Psoas muscle (tissue), 8 donors: ENCODE measurements around the gene PDILT. TPM values are rescaled to one million over a fixed set of nuclear protein-coding genes. Genes with fewer than 3 reads are reported as not detected.

Source experiments
- ATAC-seq, 4 donors: fragments of 200-7000 bp; cut with Tn5 transposase; one replicate each; pipeline ENCODE4 v1.9.1; 2020; ENCODE audit warnings: moderate library complexity in 3 of 4, mild to moderate bottlenecking in 2 of 4
- DNase-seq, 2 donors: peaks; one replicate each; pipeline ENCODE4 v3.0.0-alpha.2; 2020
- H3K27ac ChIP-seq: fragments of 200-600 bp; one replicate; pipeline ENCODE4 v1.8.0; 2022
- H3K27me3 ChIP-seq, 3 donors: fragments of 200-600 bp in 1 of 3; one replicate each; pipeline versions ENCODE4 v1.6.1 to v1.8.0; 2013 to 2022; ENCODE audit warnings: low read length in 2 of 3, mild to moderate bottlenecking in 2 of 3, moderate library complexity in 1 of 3; ENCODE audit not compliant: insufficient read depth in 3 of 3
- H3K36me3 ChIP-seq, 2 donors: fragments of 200-600 bp in 1 of 2; one replicate each; pipeline versions ENCODE4 v1.6.1 to v1.8.0; 2013 to 2022; ENCODE audit warnings: low read depth in 1 of 2, mild to moderate bottlenecking in 1 of 2, moderate library complexity in 1 of 2; ENCODE audit not compliant: insufficient read depth in 1 of 2
- H3K4me1 ChIP-seq: fragments of 200-600 bp; one replicate; pipeline ENCODE4 v1.8.0; 2022
- H3K4me3 ChIP-seq: fragments of 200-600 bp; one replicate; pipeline ENCODE4 v1.8.0; 2022; ENCODE audit warnings: mild to moderate bottlenecking
- H3K9me3 ChIP-seq: fragments of 200-600 bp; one replicate; pipeline ENCODE4 v1.8.0; 2022
- CTCF ChIP-seq: fragments of 200-600 bp; IDR thresholded peaks from one replicate; pipeline ENCODE4 v1.8.0; 2022; ENCODE audit warnings: antibody characterized with exemption
- whole genome bisulfite sequencing, 3 donors: extraction: QIAGEN DNeasy Blood & Tissue Kit; methylation state at CpG; one replicate each; pipeline versions ENCODE4 v1.1.6 to v1.1.7; 2013; 5-methylcytosine and 5-hydroxymethylcytosine counted together
- intact Hi-C, 2 donors: fragments of 100-400 bp; cut with DNase I; formaldehyde crosslinking; loops; one replicate each; pipeline versions ENCODE4 v1.11.0 to v1.14.2; 2022
- polyA plus RNA-seq, 3 donors: library from polyadenylated mRNA; stranded (reverse); fragments of 200-250 nt; gene quantifications; one replicate each; pipeline ENCODE4 v1.2.3, GENCODE V29; 2013
- total RNA-seq, 4 donors: library from RNA; stranded (reverse); fragmentation: NEBNext Ultra II Directional in 2 of 4; extraction: Animal tissue kit (Norgen Biotek cat#: 25700) in 2 of 4; gene quantifications; one replicate each; pipeline versions ENCODE4 v1.2.1 to v1.2.4, GENCODE V29; 2021 to 2023
- donor health status: healthy with polysubstance abuse.
- donor health status: DM: no; HTN: no; CAD: no; lungs with moderate emphysema.
- donor health status: Bipolar disorder and iron deficiency.
- donor health status: healthy.
- donor health status: DM: yes; HTN: yes; CAD: no.
- donor health status: DM: no; HTN: no; CAD: no.
- donor health status: DM: no; HTN: no; CAD: no.
- donor health status: DM: yes; HTN: yes; CAD: no.

Gene PDILT
- total and polyA plus RNA-seq, 7 donors = not detected

GRCh38 chr16:20348365-20349185 is 56.0 kb downstream of the PDILT start:
- DNase-seq = no peak
- ATAC-seq = no peak

GRCh38 chr16:20347666-20348364 is 56.7 kb downstream of the PDILT start:
- H3K27ac ChIP-seq = no peak overlapping the region
- no peaks in the 10 kb centered on the region for H3K9me3 ChIP-seq
- intact Hi-C loops = no loop called here
- H3K27me3 ChIP-seq = peaks cover 0 to 7% (median 0%) of the 10 kb centered on the region in 3 donors
- no peaks in the 10 kb centered on the region for H3K4me1 ChIP-seq
- 51 to 58% (median 53%) methylated on average over 12 of the region's 12 CpGs for WGBS, 3 donors
- DNase-seq = no peak
- TF ChIP-seq CTCF = no peak
- no peak for ATAC-seq
- no peak overlapping the region for H3K4me3 ChIP-seq
- no peaks in the 10 kb centered on the region for H3K36me3 ChIP-seq

More at GRCh38 chr16:20348365-20349185, 56.0 kb downstream of the PDILT start:
- no peaks in the 10 kb centered on the region for H3K36me3 ChIP-seq
- no peaks in the 10 kb centered on the region for H3K4me1 ChIP-seq
- no peak overlapping the region for H3K4me3 ChIP-seq
- H3K27ac ChIP-seq = no peak overlapping the region
- H3K9me3 ChIP-seq = no peaks in the 10 kb centered on the region
- WGBS, 3 donors = 26 to 28% (median 28%) methylated on average over 72 to 77 of the region's 77 CpGs
- TF ChIP-seq CTCF = no peak
- intact Hi-C loops = no loop called here
- peaks cover 0 to 7% (median 0%) of the 10 kb centered on the region in 3 donors for H3K27me3 ChIP-seq

- no peak overlapping the region for H3K4me3 ChIP-seq
- H3K9me3 ChIP-seq = no peaks in the 10 kb centered on the region
- no peak for DNase-seq
- WGBS, 3 donors = 63 to 71% (median 64%) methylated on average over 5 of the region's 5 CpGs
- H3K27ac ChIP-seq = no peak overlapping the region
- no peak for ATAC-seq
- no peaks in the 10 kb centered on the region for H3K36me3 ChIP-seq
- intact Hi-C loops = no loop called here
- H3K27me3 ChIP-seq = peaks cover 0 to 7% (median 0%) of the 10 kb centered on the region in 3 donors
- TF ChIP-seq CTCF = no peak
- no peaks in the 10 kb centered on the region for H3K4me1 ChIP-seq
These were observed 59.9 kb downstream of the PDILT start for GRCh38 chr16:20344611-20345010.

GRCh38 chr16:20339744-20340143 is 64.8 kb downstream of the PDILT start:
- no peaks in the 10 kb centered on the region for H3K36me3 ChIP-seq
- no peak overlapping the region for H3K27ac ChIP-seq
- intact Hi-C loops = loop anchor here in 1 of 2 donors (5.0 kb wide), 1 partner anchor 172 kb away; no protein-coding TSS in a partner anchor
- 85 to 88% (median 87%) methylated on average over 3 of the region's 3 CpGs for WGBS, 3 donors
- H3K27me3 ChIP-seq = no peaks in the 10 kb centered on the region
- H3K4me1 ChIP-seq = no peaks in the 10 kb centered on the region
- no peak for ATAC-seq
- DNase-seq = no peak
- no peak overlapping the region for H3K4me3 ChIP-seq
- no peaks in the 10 kb centered on the region for H3K9me3 ChIP-seq
- no peak for TF ChIP-seq CTCF
